ENCODE data around the gene IL17RC. TPM values are rescaled to one million over a fixed set of nuclear protein-coding genes. Genes with fewer than 3 reads are reported as not detected.
A peak's percentile ranks its signal among the peaks of the same experiment; 100 is the strongest.
"Not testable (repeated sequence)": the region's sequence is repeated elsewhere in the genome, so short reads cannot be mapped to it uniquely, and the experiment has no call there.

IL17RC gene, protein sequence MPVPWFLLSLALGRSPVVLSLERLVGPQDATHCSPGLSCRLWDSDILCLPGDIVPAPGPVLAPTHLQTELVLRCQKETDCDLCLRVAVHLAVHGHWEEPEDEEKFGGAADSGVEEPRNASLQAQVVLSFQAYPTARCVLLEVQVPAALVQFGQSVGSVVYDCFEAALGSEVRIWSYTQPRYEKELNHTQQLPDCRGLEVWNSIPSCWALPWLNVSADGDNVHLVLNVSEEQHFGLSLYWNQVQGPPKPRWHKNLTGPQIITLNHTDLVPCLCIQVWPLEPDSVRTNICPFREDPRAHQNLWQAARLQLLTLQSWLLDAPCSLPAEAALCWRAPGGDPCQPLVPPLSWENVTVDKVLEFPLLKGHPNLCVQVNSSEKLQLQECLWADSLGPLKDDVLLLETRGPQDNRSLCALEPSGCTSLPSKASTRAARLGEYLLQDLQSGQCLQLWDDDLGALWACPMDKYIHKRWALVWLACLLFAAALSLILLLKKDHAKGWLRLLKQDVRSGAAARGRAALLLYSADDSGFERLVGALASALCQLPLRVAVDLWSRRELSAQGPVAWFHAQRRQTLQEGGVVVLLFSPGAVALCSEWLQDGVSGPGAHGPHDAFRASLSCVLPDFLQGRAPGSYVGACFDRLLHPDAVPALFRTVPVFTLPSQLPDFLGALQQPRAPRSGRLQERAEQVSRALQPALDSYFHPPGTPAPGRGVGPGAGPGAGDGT
- total RNA-seq (2014; rRNA removed; shearing (Covaris generic)): 18.7 and 24.4 TPM in 2 replicates
- 46.8 and 79.5 TPM in 2 replicates for polyA plus RNA-seq (2014; cell fraction: nucleus; rRNA removed)

DNA sequence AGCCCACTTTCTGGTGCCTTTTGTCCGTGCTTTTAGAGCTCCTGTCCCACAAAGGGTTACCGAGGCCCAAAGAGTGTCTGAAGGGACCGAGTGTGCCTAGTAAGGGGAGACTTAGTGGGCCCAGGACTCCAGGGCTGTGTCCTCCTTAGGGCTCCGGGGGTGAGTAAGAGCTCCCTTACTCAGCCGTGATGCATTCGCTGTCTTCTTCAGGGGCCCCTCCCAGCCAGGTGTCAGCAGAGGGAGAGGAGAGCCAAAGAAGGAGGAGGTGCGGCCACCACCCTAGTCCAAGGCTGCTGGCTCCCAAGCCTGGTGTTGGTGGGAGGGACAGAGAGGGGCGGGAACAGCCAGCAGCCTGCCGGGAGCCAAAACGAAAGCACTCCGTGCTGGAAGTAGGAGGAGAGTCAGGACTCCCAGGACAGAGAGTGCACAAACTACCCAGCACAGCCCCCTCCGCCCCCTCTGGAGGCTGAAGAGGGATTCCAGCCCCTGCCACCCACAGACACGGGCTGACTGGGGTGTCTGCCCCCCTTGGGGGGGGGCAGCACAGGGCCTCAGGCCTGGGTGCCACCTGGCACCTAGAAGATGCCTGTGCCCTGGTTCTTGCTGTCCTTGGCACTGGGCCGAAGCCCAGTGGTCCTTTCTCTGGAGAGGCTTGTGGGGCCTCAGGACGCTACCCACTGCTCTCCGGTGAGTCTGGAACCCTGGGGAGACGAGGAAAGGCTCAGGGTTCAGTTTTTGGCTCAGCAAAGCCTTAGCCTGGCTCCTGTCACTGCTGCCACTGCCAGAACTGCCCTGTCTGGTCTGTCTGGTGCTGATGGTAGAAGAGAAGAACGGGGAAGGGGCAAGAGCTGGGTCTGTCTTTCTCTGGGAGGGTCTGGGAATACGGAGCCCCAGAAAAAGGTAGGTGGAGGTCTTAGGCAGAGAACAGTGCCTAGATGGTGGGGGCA is at the start of gene IL17RC:
TSS of gene IL17RC (plus strand) at position 365 of the 947 bp plus-strand sequence. CDS start at position 583, 218 bp downstream.
- peak; percentile 76 for DNase-seq (ENCODE audit: extremely low read depth, low read depth)

DNA sequence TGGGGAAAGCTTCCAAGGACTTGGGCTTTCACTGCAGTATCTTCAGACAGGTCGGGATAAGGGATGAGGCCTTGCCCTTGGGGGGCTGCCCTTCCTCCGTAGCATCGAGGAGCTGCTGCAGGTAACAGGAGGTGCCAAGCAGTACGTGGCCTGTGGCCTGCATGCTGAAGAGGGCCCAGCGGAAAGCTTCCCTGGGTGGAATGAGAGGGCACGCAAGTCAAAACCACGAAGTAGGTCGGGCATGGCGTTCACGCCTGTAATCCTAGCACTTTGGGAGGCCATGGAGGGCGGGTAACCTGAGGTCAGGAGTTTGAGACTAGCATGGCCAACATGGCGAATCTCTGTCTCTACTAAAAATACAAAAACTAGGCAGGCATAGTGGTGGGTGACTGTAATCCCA is 49.8 kb upstream of the IL17RC start:
- DNase-seq (ENCODE audit: extremely low read depth, low read depth): no peak

DNA sequence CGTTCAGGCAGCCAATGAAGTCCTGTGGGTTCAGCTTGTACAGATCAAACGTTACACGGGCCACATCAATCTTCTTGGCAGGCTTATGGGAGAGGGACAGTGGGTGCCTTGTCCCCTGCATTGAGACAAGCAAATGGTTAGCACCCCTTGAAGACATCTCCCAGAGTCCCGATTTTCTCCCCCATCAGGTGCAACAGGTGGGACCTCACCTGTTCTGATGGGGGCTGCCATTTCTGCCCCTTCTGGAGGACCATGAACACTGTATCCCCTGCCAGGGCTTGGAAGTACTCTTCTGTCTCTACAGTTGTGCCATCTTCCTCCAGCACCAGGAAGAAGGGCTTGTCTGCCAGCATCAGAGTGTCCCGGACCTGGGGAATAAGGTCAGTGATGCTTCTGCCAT is 46.9 kb upstream of the IL17RC start:
- DNase-seq (ENCODE audit: extremely low read depth, low read depth): no peak

DNA sequence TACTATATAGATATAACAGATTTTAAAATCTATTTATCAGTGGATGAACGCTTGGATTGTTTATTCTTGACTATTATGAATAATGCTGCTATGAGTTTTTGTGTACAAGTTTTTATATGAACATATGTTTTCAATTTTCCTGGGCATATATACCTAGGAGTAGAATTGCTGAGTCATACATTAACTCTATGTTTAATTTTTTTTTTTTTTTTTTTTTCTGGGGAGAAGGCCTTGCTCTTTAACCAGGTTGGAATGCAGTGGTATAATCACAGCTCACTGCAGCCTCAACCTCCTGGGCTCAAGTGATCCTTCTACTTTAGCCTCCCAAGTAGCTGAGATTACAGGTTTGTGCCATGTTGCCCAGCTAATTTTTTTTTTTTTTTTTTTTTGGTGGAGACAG is 45.9 kb upstream of the IL17RC start:
- DNase-seq (ENCODE audit: extremely low read depth, low read depth): no peak

DNA sequence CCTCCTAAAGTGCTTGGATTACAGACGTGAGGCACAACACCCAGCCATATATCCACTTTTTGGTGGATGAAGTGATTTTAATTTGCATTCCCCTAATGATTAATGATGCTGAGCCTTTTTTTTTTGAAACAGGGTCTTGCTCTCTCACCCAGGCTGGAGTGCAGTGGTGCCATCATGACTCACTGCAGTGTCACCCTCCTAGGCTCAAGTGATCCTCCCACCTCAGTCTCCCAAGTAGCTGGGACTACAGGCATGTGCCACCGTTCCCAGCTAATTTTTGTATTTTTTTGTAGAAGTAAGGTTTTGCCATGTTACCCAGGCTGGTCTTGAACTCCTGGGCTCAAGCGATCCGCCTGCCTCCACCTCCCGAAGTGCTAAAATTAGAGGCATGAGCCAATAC is 44.8 kb upstream of the IL17RC start:
- not testable (repeated sequence) for DNase-seq (ENCODE audit: extremely low read depth, low read depth)

DNA sequence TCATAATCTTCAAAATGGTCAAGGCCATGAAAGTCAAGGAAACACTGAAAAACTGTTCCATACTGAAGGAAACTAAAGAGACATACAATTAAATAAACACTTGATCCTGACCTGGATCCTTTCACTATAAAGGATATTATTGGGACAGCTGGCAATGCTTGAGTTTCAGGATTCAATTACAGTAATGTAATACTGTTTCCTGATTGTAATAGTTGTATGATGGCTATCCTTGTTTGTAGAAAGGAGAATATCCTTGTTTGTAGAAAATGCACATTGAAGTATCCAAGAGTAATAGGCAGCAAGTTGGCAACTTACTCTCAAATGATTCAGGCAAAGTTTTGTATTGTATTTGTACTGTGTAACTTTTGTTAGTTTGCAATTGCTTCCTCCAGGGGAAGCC is 41.5 kb upstream of the IL17RC start:
- no peak for DNase-seq (ENCODE audit: extremely low read depth, low read depth)

DNA sequence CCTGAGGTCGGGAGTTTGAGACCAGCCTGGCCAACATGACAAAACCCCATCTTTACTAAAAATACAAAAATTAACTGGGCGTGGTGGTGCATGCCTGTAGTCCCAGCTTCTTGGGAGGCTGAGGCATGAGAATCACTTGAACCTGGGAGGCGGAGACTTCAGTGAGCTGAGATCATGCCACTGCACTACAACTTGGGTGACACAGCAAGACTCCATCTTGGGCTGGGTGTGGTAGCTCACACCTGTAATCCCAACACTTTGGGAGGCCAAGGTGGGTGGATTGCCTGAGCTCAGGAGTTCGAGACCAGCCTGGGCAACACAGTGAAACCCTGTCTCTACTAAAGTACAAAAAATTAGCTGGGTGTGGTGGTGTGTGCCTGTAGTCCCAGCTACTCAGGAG is 40.6 kb upstream of the IL17RC start:
- DNase-seq (ENCODE audit: extremely low read depth, low read depth): not testable (repeated sequence)

DNA sequence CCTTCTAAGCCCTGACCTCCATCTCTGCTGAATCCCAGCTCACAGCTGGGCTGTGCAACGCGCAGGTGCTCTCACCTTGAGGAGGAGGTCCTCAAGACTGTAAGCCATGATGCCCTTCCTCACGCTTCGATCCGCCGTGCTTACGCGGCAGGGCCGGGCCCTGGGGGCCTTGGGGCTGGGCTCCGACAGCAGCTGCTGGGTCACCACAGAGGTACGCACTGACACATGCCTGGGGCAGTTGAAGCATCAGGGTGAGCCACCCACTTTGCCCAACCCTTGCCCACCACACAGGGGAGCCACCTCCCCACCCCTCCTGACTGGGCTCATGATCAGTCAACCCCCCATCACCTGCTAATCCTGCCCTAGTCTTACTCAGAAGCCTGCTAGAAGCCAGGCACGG is 39.9 kb upstream of the IL17RC start:
- DNase-seq (ENCODE audit: extremely low read depth, low read depth): no peak

DNA sequence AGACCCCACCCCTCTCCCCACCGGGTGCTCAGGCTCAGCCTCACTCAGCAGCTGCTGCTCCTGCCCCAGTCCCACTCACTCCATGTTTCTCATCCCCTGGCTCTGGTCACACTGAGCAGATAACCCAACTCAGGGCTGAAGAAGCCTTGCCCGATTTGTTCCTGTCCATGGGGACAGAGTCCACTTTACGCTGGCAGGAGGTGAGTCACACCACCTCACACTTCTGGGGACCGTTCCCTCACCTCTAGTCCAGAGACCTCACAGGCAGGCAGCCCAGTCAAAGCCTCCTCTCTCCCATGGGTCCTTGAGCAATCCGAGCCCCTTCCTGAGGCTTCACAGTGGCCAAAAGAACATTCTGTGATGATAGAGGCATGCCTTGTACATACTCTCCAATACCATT is 38.2 kb upstream of the IL17RC start:
- no peak for DNase-seq (ENCODE audit: extremely low read depth, low read depth)

DNA sequence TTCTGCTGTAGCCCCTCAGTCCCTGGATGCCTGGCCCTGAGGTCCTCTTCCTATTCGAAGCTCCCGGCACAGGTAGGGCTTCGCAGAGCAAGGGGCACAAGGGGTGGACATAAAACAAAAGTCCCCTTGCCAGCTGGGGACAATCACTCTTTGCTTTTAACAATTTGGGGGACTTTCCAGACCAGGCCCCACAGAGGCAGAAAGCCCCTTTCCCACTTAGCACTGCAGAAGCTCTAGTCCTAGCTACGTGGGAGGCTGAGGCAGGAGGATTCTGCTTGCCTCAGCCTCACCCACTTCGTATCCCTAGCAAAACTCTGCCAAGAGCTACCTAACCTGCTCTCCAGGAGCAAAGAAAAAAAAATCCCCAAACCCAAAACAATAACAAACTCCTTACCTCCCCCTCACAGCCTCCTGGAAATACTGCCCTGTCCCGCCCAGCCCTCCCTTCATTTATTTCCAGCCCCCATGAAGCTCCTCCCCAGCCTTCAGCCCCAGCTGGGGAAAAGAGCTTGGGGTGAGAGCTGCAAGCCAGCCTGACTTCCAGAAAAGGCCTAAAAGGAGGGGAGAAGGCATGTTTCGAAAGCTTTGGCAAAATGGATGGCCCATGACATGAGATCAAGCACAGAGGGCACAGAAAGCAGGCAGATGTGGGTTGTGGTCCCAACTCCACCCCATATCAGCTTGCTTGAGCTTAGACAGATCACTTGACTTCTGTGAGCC is 36.9 kb upstream of the IL17RC start, which contains the start of gene CIDEC:
TSS of gene CIDEC (minus strand) at position 424 of the 720 bp plus-strand sequence. CDS start 1,767 bp downstream, outside the sequence.
- no peak for DNase-seq (ENCODE audit: extremely low read depth, low read depth)

DNA sequence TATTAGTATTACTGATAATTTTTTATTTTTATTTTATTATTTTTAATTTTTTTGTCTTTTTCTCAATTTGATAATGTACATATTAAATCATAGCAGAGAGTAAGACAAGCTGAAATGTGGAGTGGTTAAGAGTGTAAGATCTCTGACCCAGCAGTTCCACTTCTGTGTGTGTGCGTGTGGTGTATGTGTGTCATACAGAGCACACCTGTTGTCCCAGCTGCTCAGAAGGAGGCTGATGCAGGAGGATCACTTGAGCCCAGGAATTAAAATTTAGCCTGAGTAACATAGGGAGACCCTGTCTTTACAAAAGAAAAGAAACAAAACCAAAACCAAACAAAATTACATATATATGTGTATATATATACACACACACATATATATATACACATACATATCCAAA is 35.5 kb upstream of the IL17RC start:
- DNase-seq (ENCODE audit: extremely low read depth, low read depth): no peak

DNA sequence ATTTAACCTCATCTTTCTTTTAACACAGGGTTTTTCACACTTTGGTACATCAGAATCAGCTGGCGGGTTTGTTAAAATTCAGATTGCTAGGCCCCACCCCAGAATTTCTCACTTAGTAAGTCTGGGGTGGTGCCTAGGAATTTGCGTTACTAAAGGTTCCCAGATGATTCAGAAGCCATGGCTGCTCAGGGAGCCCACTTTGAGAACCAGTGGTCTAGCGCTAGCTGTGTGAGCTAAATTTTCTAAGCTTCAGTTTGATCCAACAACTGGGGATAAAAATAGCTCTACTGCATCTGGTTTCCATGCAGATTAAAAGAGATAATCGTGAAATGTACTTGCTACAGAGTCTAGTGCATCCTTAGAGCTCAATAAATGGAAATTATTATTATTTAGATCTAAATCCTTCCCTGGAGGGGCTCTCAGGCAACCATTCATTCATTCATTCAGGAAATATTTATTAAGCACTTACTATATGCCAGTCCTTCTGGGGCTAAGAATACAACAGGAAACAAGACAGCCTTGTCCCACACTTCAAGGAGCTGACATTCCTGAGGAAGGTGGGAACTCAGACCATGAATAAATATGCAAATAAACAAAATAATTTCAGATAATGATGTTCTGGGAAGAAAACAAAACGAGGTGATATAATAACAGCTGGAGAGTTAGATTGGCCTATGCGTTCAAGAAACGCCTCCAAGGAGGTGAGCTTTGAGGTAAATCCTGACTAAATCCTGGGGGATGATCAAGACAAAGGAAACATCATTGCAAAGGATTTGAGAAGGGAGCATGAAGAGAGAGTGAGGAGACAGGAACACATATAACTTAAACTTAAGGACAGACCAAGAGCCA is 33.0 kb upstream of the IL17RC start:
- no peak for DNase-seq (ENCODE audit: extremely low read depth, low read depth)

DNA sequence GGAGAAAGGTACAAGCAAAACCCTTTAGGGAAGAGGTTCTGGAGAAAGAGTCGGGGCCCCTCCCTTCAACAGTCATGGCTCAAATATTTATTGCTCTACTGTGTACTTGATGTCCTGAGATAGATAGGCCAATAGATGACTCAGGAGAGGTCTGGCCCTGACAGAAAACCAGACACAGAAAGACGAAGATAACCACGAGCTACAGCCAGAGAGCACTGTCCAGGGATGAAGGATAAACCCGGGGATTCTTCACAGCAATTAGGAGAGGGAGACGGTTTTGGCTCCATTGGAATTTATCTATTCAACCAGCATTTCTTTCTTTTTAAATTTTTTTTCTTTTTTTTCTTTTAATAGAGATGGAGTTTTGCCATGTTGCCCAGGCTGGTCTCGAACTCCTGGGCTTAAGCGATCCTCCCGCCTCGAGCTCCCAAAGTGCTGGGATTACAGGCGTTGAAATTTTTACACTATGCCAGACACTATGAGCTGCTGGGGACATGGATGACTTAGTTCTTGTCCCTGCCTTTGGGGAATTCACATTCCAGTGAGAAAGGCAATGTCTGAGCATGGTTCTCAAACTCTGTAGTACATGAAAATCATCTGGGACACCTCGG is 32.2 kb upstream of the IL17RC start:
- DNase-seq (ENCODE audit: extremely low read depth, low read depth): peak; percentile 73

DNA sequence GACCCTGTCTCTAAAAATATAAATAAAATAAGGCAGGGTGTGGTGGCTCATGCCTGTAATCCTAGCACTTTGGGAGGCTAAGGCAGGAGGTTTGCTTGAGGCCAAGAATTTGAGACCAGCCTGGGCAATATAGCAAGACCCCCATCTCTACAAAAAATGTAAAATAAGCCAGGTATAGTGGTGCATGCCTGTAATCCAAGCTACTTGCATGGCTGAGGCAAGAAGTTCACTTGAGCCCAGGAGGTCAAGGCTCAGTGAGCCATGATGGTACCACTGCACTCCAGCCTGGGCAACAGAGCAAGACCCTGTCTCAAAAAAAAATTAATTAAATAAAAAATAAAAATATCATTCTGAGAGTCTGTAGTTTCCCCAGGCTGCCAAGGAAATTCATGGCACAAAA is 30.6 kb upstream of the IL17RC start:
- no peak for DNase-seq (ENCODE audit: extremely low read depth, low read depth)

DNA sequence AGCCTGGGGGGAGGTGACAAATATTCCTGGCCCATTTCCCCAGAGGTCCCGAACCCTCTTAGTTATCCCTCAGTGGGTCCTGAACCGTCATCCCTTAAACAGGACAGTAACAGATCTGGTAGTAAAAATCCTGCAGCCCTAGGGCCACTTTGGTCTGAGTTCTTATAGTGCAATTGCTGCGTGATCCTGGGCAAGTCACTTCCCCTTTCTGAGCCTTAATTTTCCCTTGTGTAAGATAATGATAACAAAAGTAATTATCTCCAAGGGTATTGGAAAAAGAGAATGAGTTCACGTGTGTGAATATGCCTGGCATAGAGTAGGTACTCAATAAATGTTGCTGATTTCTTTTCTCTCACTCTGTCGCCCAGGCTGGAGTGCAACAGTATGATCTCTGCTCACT is 29.4 kb upstream of the IL17RC start:
- DNase-seq (ENCODE audit: extremely low read depth, low read depth): no peak

DNA sequence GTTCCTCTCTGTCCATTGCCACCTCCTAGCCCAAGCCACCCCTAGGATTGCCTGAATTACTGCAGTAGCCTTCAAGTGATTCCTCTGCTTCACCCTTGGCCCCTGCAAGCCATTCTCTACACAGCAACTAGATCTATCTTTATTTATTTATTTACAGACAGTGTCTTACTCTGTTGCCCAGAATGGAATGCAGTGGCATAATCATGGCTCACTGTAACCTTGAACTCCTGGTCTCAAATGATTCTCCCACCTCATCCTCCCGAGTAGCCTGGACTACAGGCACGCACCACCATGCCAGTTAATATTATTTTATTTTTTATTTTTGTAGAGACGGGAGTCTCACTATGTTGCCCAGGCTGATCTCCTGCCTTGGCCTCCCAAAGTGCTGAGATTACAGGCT is 28.4 kb upstream of the IL17RC start:
- DNase-seq (ENCODE audit: extremely low read depth, low read depth): no peak

DNA sequence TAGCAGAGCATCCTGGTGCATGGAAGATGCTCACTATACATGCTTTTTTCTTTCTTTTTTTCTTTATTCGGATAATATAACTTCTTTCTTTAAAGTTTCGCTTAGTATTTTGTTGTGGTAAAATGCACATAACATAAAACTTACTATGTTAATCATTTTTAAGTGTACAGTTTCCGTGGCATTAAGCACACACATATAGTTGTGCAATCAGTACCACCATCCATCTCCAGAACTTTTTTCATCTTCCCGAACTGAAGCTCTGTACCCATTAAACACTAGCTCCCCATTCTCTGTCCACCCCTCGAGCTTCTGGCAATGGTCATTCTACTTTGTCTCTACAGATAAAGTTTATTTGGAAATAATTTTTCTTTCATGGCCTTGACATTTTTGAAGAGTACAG is 27.5 kb upstream of the IL17RC start:
- no peak for DNase-seq (ENCODE audit: extremely low read depth, low read depth)

DNA sequence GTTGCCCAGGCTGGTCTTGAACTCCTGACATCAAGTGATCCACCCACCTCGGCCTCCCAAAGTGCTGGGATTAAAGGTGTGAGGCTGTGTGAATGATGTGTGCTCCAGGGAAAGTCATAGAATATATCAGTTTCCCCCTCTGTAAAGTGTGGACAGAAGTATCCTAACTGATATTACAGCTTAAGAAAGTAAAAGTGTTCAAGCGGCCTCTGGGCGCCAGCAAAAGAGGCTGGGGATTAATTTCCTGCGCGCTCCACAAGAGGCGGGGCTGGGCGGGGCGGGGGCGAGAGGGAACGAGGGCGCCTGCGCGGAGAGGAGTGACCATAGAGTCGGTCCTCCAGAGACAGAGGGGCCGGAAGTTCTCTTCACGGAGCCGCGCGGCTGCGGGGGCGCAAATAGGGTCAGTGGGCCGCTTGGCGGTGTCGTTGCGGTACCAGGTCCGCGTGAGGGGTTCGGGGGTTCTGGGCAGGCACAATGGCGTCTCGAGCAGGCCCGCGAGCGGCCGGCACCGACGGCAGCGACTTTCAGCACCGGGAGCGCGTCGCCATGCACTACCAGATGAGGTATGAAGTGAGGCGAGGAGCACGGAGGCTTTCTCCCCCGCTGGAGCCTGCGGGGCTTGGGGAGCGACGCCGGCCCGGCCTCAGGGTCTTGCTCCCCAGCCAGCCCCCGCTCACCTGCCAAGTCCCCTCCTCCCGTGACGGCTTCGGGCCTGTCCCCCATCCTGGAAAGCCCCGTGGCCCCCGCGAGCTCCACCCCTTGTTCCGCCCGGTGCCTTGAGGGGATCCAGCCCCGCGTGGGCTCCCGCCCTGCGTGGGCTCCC is 26.4 kb upstream of the IL17RC start, which contains the start of gene JAGN1:
TSS of gene JAGN1 (plus strand) at position 362 of the 823 bp plus-strand sequence. CDS start at position 475, 113 bp downstream.
- DNase-seq (ENCODE audit: extremely low read depth, low read depth): peak; percentile 79

Data from NCI-H460 (cell line).